GM12878 (cell line): Measurements from ENCODE around the gene SLC35G2. TPM values are rescaled to one million over a fixed set of nuclear protein-coding genes. Genes with fewer than 3 reads are reported as not detected.

Source experiments
- ATAC-seq: fragments of 200-7000 bp; cut with Tn5 transposase; 3 replicates; pipeline ENCODE4 v1.9.1; 2020; ENCODE audit warnings: mild to moderate bottlenecking, moderate library complexity
- BruUV-seq: library from RNA; stranded (reverse); fragments of 400-500 nt; replicated peaks from 2 replicates; lab custom pipeline; 2021; lab: Mats Ljungman, UMichigan
- CTCF ChIA-PET: fragments of 300-600 bp; sonication (Branson Sonifier 250); formaldehyde crosslinking; extraction: SDS; loops from one replicate; lab custom pipeline; 2021; ENCODE audit warnings: inconsistent platforms; lab: Yijun Ruan, JAX
- POLR2A ChIA-PET: fragments of 350-600 bp; formaldehyde crosslinking; extraction: SDS; loops from one replicate; lab custom pipeline; 2021; ENCODE audit warnings: inconsistent platforms; lab: Charles Lee
- RAD21 ChIA-PET: fragments of 300-600 bp; sonication (Branson Sonifier 250); formaldehyde crosslinking; loops from one replicate; lab custom pipeline; 2023; ENCODE audit warnings: antibody characterized with exemption; ENCODE audit not compliant: unreplicated experiment; lab: Charles Lee
- SMC1A ChIA-PET: fragments of 300-600 bp; sonication (Branson Sonifier 250); formaldehyde crosslinking; loops from one replicate; lab custom pipeline; 2023; ENCODE audit not compliant: unreplicated experiment, uncharacterized antibody; lab: Charles Lee
- DNase-seq: peaks from one replicate; pipeline ENCODE4 v3.0.0-alpha.2; 2011; ENCODE audit warnings: low read depth, low spot score
- FAIRE-seq: peaks from 3 replicates; lab custom pipeline; 2011; peaks lifted over from hg19 to GRCh38; lab: Jason Lieb, UNC
- H2AFZ ChIP-seq: 2 replicates; pipeline ENCODE4 v1.6.0; 2011; ENCODE audit warnings: low read depth, low read length, control low read depth; ENCODE audit not compliant: control insufficient read depth
- H3K27ac ChIP-seq: 2 replicates; pipeline ENCODE4 v1.5.1; 2011; ENCODE audit warnings: control low read depth; ENCODE audit not compliant: control insufficient read depth, insufficient read depth
- H3K27me3 ChIP-seq, 2 experiments: replicated peaks in 1 of 2; 2 replicates each; pipeline versions ENCODE4 v1.6.0 to v1.6.1; 2011; ENCODE audit warnings: low read length in 1 of 2; ENCODE audit not compliant: control insufficient read depth in 2 of 2, insufficient read depth in 2 of 2
- H3K36me3 ChIP-seq, 2 experiments: 2 replicates each; pipeline ENCODE4 v1.5.1; 2011; ENCODE audit warnings: low read length in 1 of 2; ENCODE audit not compliant: control insufficient read depth in 2 of 2, insufficient read depth in 2 of 2
- H3K4me1 ChIP-seq: 2 replicates; pipeline ENCODE4 v1.6.1; 2011; ENCODE audit warnings: mild to moderate bottlenecking, low read length, moderate library complexity, mixed read lengths; ENCODE audit not compliant: control insufficient read depth, insufficient read depth
- H3K4me2 ChIP-seq: 2 replicates; pipeline ENCODE4 v1.6.0; 2011; ENCODE audit warnings: control low read depth; ENCODE audit not compliant: control insufficient read depth, insufficient read depth
- H3K4me3 ChIP-seq: fragments of 200-600 bp; sonication (generic); 2 replicates; pipeline ENCODE4 v1.5.1; 2016
- H3K79me2 ChIP-seq: 2 replicates; pipeline ENCODE4 v1.6.0; 2011; ENCODE audit warnings: low read length; ENCODE audit not compliant: control insufficient read depth, insufficient read depth
- H3K9ac ChIP-seq: 2 replicates; pipeline ENCODE4 v1.8.0; 2011; ENCODE audit warnings: low read length, control low read depth, mixed read lengths; ENCODE audit not compliant: control insufficient read depth, insufficient read depth
- H3K9me3 ChIP-seq: replicated peaks from 3 replicates; pipeline ENCODE4 v1.5.1; 2011; ENCODE audit warnings: mild to moderate bottlenecking, low read length; ENCODE audit not compliant: control insufficient read depth, insufficient read depth
- H4K20me1 ChIP-seq: 2 replicates; pipeline ENCODE4 v1.6.0; 2011; ENCODE audit not compliant: control insufficient read depth, insufficient read depth
- ATF7 ChIP-seq: fragments of 450-650 bp; IDR thresholded peaks from 2 replicates; pipeline ENCODE4 v1.6.1; 2016; ENCODE audit warnings: low read depth, mild to moderate bottlenecking
- KLF5 ChIP-seq: fragments of 450-650 bp; IDR thresholded peaks from 2 replicates; pipeline ENCODE4 v1.6.1; 2014; ENCODE audit warnings: mild to moderate bottlenecking; ENCODE audit not compliant: partially characterized antibody
- POU2F2 ChIP-seq: IDR thresholded peaks from 3 replicates; pipeline ENCODE4 v1.6.1; 2011; ENCODE audit warnings: low read depth, mild to moderate bottlenecking, low read length, borderline replicate concordance
- RB1 ChIP-seq: fragments of 450-650 bp; formaldehyde crosslinking; IDR thresholded peaks from 2 replicates; pipeline ENCODE4 v1.6.1; 2017; ENCODE audit warnings: mild to moderate bottlenecking, borderline replicate concordance
- RCOR1 ChIP-seq: conservative IDR thresholded peaks from 2 replicates; pipeline ENCODE4 v1.6.1; 2012; ENCODE audit warnings: low read depth, low read length, improper control_type of control experiment
- TAF1 ChIP-seq: IDR thresholded peaks from 2 replicates; pipeline ENCODE4 v1.6.1; 2011; ENCODE audit warnings: mild to moderate bottlenecking, low read depth, low read length, borderline replicate concordance
- ZBTB33 ChIP-seq: fragments of 450-650 bp; IDR thresholded peaks from 2 replicates; pipeline ENCODE4 v1.6.1; 2017; ENCODE audit warnings: mild to moderate bottlenecking
- ZNF384 ChIP-seq: IDR thresholded peaks from 2 replicates; pipeline ENCODE4 v1.6.1; 2012; ENCODE audit warnings: low read depth, mild to moderate bottlenecking, low read length, improper control_type of control experiment, borderline replicate concordance
- ZNF622 ChIP-seq: fragments of 450-650 bp; IDR thresholded peaks from 2 replicates; pipeline ENCODE4 v1.6.1; 2017; ENCODE audit warnings: mild to moderate bottlenecking, inconsistent platforms
- WGBS: methylation state at CpG from one replicate; pipeline ENCODE4 v1.1.6; 2016; ENCODE audit warnings: low lambda C conversion rate; ENCODE audit not compliant: insufficient replicate concordance, insufficient coverage; ENCODE audit errors: missing lambda C conversion rate; 5-methylcytosine and 5-hydroxymethylcytosine counted together
- in situ Hi-C: fragments of 300-500 bp; cut with MboI; formaldehyde crosslinking; loops from 9 replicates; pipeline ENCODE4 v1.14.3; 2018; ENCODE audit warnings: mixed read lengths
- intact Hi-C: fragments of 100-400 bp; cut with micrococcal nuclease; formaldehyde crosslinking; loops from one replicate; pipeline ENCODE4 v1.14.2; 2022; ENCODE audit not compliant: unreplicated experiment
- polyA plus RNA-seq, 11 experiments: library from polyadenylated mRNA; depleted of rRNA in 4 of 11; unstranded in 6 of 11; stranded (reverse) in 5 of 11; fragments of >200 nt; fragmentation: Nextera tagmentation in 4 of 11; fragmentation: Illumina TruSeq in 1 of 11; extraction: Ambion mirVana in 4 of 11; extraction: Trizol in 1 of 11; gene quantifications; 1 replicate in 1 of 11; 2 replicates in 10 of 11; pipeline versions ENCODE4 v1.2.1 to v1.2.3, GENCODE V29; 2011 to 2016; ENCODE audit warnings: inconsistent platforms in 2 of 11, missing spikeins in 2 of 11, low read depth in 1 of 11
- total RNA-seq, 4 experiments: library from RNA; depleted of rRNA in 3 of 4; stranded (reverse); fragments of >200 nt in 3 of 4; fragmentation: Illumina TruSeq in 1 of 4; extraction: Trizol in 1 of 4; gene quantifications; 2 replicates each; pipeline versions ENCODE4 v1.2.1 to v1.2.3, GENCODE V29; 2013 to 2021
- TF ChIP-seq, protein P1 (sequence below): fragments of 450-650 bp; IDR thresholded peaks from 2 replicates; pipeline ENCODE4 v1.6.1; 2017; ENCODE audit warnings: borderline replicate concordance
- TF ChIP-seq, protein P2 (sequence below): fragments of 450-650 bp; IDR thresholded peaks from 2 replicates; pipeline ENCODE4 v1.6.1; 2017; ENCODE audit warnings: mild to moderate bottlenecking, moderate library complexity
- TF ChIP-seq, protein P3 (sequence below): fragments of 450-650 bp; IDR thresholded peaks from 2 replicates; pipeline ENCODE4 v1.6.1; 2016; ENCODE audit warnings: mild to moderate bottlenecking

The SLC35G2 gene
- total and polyA plus RNA-seq, 10 of the 15 experiments (the other 5 are each of a cell fraction or from before 2014, with no cell fraction given): 0.11 to 1.9 (median 0.27) TPM

GRCh38 chr3:136852180-136852579 is 33.3 kb downstream of the SLC35G2 start:
- no TSS peak for BruUV-seq
- Histone ChIP-seq H3K79me2 (no peaks in the 10 kb centered on the region; the same call in 1 of the 2 replicates), H2AFZ (no peak overlapping the region), H3K4me1 (no peaks in the 10 kb centered on the region), H3K9me3 (no peaks in the 10 kb centered on the region; the same call in 2 of the 3 replicates), H3K27ac (no peak overlapping the region), H3K4me2 (no peak overlapping the region), H3K36me3 (no peaks in the 10 kb centered on the region; a peak in 1 of 4 replicates), H3K4me3 (no peak overlapping the region), H4K20me1 (no peaks in the 10 kb centered on the region), H3K9ac (no peak overlapping the region), H3K27me3 (no peaks in the 10 kb centered on the region)
- DNase-seq: no peak
- CTCF ChIA-PET: interaction anchor here (1.6 kb wide), 1 partner anchor 99 kb away, joined by 3 read pairs; the partner anchor contains the start of gene STAG1
- SMC1A ChIA-PET: interaction anchor here (1.3 kb wide), 1 partner anchor 9 kb away, joined by 4 read pairs; no protein-coding TSS in a partner anchor
- no peak for ATAC-seq
- RAD21 ChIA-PET: interaction anchor here (1.1 kb wide), 1 partner anchor 162 kb away, joined by 3 read pairs; no protein-coding TSS in a partner anchor
- WGBS: 73% methylated on average over 4 of the region's 4 CpGs
- in situ Hi-C loops: no loop called here
- POLR2A ChIA-PET: interaction anchor here (0.7 kb wide), 1 partner anchor 73 kb away, joined by 4 read pairs; no protein-coding TSS in a partner anchor
- FAIRE-seq: no peak
- intact Hi-C loops: no loop called here
- TF ChIP-seq TAF1 (no peak), ZBTB33 (no peak), RB1 (no peak), RCOR1 (no peak), ZNF384 (no peak), ATF7 (no peak), POU2F2 (no peak), ZNF622 (no peak), KLF5 (no peak)
- TF ChIP-seq, protein P1, sequence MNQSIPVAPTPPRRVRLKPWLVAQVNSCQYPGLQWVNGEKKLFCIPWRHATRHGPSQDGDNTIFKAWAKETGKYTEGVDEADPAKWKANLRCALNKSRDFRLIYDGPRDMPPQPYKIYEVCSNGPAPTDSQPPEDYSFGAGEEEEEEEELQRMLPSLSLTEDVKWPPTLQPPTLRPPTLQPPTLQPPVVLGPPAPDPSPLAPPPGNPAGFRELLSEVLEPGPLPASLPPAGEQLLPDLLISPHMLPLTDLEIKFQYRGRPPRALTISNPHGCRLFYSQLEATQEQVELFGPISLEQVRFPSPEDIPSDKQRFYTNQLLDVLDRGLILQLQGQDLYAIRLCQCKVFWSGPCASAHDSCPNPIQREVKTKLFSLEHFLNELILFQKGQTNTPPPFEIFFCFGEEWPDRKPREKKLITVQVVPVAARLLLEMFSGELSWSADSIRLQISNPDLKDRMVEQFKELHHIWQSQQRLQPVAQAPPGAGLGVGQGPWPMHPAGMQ: no peak
- TF ChIP-seq, protein P2, sequence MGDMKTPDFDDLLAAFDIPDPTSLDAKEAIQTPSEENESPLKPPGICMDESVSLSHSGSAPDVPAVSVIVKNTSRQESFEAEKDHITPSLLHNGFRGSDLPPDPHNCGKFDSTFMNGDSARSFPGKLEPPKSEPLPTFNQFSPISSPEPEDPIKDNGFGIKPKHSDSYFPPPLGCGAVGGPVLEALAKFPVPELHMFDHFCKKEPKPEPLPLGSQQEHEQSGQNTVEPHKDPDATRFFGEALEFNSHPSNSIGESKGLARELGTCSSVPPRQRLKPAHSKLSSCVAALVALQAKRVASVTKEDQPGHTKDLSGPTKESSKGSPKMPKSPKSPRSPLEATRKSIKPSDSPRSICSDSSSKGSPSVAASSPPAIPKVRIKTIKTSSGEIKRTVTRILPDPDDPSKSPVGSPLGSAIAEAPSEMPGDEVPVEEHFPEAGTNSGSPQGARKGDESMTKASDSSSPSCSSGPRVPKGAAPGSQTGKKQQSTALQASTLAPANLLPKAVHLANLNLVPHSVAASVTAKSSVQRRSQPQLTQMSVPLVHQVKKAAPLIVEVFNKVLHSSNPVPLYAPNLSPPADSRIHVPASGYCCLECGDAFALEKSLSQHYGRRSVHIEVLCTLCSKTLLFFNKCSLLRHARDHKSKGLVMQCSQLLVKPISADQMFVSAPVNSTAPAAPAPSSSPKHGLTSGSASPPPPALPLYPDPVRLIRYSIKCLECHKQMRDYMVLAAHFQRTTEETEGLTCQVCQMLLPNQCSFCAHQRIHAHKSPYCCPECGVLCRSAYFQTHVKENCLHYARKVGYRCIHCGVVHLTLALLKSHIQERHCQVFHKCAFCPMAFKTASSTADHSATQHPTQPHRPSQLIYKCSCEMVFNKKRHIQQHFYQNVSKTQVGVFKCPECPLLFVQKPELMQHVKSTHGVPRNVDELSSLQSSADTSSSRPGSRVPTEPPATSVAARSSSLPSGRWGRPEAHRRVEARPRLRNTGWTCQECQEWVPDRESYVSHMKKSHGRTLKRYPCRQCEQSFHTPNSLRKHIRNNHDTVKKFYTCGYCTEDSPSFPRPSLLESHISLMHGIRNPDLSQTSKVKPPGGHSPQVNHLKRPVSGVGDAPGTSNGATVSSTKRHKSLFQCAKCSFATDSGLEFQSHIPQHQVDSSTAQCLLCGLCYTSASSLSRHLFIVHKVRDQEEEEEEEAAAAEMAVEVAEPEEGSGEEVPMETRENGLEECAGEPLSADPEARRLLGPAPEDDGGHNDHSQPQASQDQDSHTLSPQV: no peak
- TF ChIP-seq, protein P3, sequence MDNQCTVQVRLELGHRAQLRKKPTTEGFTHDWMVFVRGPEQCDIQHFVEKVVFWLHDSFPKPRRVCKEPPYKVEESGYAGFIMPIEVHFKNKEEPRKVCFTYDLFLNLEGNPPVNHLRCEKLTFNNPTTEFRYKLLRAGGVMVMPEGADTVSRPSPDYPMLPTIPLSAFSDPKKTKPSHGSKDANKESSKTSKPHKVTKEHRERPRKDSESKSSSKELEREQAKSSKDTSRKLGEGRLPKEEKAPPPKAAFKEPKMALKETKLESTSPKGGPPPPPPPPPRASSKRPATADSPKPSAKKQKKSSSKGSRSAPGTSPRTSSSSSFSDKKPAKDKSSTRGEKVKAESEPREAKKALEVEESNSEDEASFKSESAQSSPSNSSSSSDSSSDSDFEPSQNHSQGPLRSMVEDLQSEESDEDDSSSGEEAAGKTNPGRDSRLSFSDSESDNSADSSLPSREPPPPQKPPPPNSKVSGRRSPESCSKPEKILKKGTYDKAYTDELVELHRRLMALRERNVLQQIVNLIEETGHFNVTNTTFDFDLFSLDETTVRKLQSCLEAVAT: no peak
